Neural crest cell (in vitro differentiated cells): ENCODE results near the gene XYLT1. TPM values are rescaled to one million over a fixed set of nuclear protein-coding genes. Genes with fewer than 3 reads are reported as not detected.

ENCODE experiments used
- DNase-seq: peaks from one replicate; pipeline ENCODE4 v3.0.0; 2021; ENCODE audit warnings: low read depth, mixed read lengths, low spot score
- H3K27ac Mint-ChIP-seq: one replicate; pipeline ENCODE4 v1.8.0; 2021; ENCODE audit warnings: mild to moderate bottlenecking, mixed read lengths; ENCODE audit not compliant: unreplicated experiment
- H3K27me3 Mint-ChIP-seq: 2 replicates; pipeline ENCODE4 v1.8.0; 2021; ENCODE audit warnings: low read depth, mild to moderate bottlenecking, mixed read lengths
- H3K36me3 Mint-ChIP-seq: 2 replicates; pipeline ENCODE4 v1.8.0; 2021; ENCODE audit warnings: low read depth, mild to moderate bottlenecking, mixed read lengths
- H3K4me1 Mint-ChIP-seq: 2 replicates; pipeline ENCODE4 v1.8.0; 2021; ENCODE audit warnings: mixed read lengths
- H3K4me3 Mint-ChIP-seq: one replicate; pipeline ENCODE4 v1.8.0; 2021; ENCODE audit warnings: mild to moderate bottlenecking, mixed read lengths
- H3K9me3 Mint-ChIP-seq: 2 replicates; pipeline ENCODE4 v1.8.0; 2021; ENCODE audit warnings: mixed read lengths
- total RNA-seq: library from RNA; stranded (reverse); gene quantifications from 2 replicates; pipeline ENCODE4 v1.2.1, GENCODE V29; 2021
- TF ChIP-seq, protein P1 (sequence below): fragments of 200-600 bp; sonication (generic); conservative IDR thresholded peaks from 2 replicates; pipeline ENCODE4 v1.5.0; 2021; ENCODE audit warnings: antibody characterized with exemption, mild to moderate bottlenecking

Gene XYLT1
- total RNA-seq, 1 donor from 2014 or later = 15.0 TPM

DNA sequence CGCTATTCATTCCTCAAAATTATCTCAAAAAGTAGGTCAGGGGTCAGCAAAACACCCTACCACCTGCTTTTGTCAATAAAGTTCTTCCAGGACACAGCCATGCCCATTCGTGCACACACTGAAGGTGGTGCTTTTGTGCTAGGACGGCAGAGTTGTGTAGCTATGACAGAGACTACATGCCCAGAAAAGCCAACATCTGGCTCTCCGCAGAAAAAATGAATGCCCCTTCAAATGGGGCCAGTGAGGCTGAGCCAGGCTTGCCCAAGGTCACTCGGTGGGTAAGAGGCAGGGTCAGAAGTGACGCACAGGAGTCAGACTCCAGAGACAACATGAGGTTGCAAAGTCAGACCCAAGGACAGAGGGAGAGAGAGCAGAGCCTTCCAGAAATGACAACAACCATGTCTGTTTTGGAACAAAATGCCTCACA is 200.1 kb downstream of the XYLT1 start:
- H3K4me1 Mint-ChIP-seq = peaks cover 39% of the 10 kb centered on the region
- no peak for DNase-seq
- TF ChIP-seq, protein P1, sequence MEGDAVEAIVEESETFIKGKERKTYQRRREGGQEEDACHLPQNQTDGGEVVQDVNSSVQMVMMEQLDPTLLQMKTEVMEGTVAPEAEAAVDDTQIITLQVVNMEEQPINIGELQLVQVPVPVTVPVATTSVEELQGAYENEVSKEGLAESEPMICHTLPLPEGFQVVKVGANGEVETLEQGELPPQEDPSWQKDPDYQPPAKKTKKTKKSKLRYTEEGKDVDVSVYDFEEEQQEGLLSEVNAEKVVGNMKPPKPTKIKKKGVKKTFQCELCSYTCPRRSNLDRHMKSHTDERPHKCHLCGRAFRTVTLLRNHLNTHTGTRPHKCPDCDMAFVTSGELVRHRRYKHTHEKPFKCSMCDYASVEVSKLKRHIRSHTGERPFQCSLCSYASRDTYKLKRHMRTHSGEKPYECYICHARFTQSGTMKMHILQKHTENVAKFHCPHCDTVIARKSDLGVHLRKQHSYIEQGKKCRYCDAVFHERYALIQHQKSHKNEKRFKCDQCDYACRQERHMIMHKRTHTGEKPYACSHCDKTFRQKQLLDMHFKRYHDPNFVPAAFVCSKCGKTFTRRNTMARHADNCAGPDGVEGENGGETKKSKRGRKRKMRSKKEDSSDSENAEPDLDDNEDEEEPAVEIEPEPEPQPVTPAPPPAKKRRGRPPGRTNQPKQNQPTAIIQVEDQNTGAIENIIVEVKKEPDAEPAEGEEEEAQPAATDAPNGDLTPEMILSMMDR = no peak
- H3K27ac Mint-ChIP-seq = peak overlapping the region; percentile 28
- no peaks in the 10 kb centered on the region for H3K27me3 Mint-ChIP-seq
- no peaks in the 10 kb centered on the region for H3K36me3 Mint-ChIP-seq
- no peaks in the 10 kb centered on the region for H3K9me3 Mint-ChIP-seq
- H3K4me3 Mint-ChIP-seq = no peak overlapping the region

DNA sequence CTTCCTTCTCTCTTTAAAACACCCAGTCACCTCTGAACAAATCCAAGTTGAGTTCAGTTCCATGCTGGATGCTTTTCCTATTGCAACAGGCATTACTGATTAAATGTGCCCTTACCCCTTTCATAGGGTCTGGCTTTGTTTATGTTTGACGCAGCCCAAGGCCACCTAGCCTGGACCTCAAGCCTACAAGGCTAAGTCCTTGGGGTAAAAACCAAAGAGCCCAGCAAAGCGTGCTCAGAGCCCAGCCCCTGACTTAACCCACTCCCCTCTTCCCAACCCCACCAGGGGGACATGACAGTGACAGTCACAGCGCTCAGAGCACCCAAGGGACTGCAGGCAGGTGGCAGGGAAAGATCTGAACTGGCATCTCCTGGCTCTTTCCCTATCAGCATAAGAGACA is 200.6 kb downstream of the XYLT1 start:
- Mint-ChIP-seq H3K27me3 (no peaks in the 10 kb centered on the region), H3K36me3 (no peaks in the 10 kb centered on the region), H3K9me3 (no peaks in the 10 kb centered on the region), H3K4me3 (no peak overlapping the region), H3K4me1 (peaks cover 33% of the 10 kb centered on the region), H3K27ac (peak overlapping the region; percentile 21)
- TF ChIP-seq, protein P1 = no peak
- no peak for DNase-seq

DNA sequence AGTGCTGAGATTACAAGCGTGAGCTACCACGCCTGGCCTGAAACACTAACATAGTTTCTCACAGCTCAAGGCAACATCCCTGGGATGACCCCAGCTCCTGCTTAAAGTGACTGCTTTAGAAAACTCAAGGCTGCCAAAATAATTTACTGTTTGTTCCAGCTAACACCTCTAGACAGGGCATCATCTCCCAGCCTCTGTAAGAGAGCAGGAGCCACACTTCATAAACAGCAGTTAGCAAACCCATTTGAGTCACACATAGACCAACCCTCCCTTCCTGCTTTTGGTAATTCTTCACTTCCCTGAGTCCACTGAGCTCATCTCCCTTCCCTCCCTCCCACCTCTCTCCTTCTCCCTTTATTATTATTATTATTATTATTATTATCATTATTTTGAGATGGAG is 201.3 kb downstream of the XYLT1 start:
- Mint-ChIP-seq H3K4me1 (peaks cover 29% of the 10 kb centered on the region), H3K4me3 (no peak overlapping the region), H3K27ac (no peak overlapping the region), H3K27me3 (no peaks in the 10 kb centered on the region), H3K9me3 (no peaks in the 10 kb centered on the region), H3K36me3 (no peaks in the 10 kb centered on the region)
- DNase-seq = no peak
- TF ChIP-seq, protein P1 = no peak

DNA sequence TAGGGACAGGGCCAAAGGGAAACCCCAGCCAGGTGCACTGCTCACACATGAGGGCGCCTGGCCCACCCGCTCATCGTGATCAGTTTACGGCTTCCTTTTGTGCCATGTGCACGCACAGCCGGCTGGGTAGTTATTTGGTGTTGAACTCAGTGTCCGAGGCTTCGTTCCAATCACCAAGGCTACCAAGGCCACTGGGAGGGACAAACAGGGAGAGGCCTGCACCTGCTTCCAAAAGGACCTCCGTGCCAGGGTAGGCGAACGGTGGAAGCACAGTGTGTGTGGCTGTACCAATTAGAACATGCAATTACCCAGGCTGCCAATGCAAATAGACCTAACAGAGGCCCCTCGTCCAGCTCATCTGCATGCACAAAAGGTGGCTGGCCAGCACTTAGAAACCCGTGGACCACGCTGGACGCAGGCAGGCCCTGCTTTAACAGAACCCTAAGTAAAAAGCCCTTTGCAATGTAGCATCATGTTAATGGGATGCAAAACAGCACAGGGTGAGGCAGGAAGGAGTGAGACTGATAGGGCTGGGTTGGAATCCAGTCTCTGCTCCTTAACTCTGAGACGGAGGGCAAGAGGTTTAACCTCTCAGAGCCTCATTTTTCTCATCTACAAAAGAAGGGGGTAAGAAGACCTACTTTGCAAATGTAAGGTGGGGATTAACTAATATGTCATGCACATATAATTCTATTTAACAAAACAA is 204.0 kb downstream of the XYLT1 start:
- no peaks in the 10 kb centered on the region for H3K27me3 Mint-ChIP-seq
- H3K36me3 Mint-ChIP-seq = no peaks in the 10 kb centered on the region
- peaks cover 32% of the 10 kb centered on the region for H3K4me1 Mint-ChIP-seq
- no peaks in the 10 kb centered on the region for H3K9me3 Mint-ChIP-seq
- DNase-seq = no peak
- no peak overlapping the region for H3K4me3 Mint-ChIP-seq
- TF ChIP-seq, protein P1 = no peak
- H3K27ac Mint-ChIP-seq = no peak overlapping the region

DNA sequence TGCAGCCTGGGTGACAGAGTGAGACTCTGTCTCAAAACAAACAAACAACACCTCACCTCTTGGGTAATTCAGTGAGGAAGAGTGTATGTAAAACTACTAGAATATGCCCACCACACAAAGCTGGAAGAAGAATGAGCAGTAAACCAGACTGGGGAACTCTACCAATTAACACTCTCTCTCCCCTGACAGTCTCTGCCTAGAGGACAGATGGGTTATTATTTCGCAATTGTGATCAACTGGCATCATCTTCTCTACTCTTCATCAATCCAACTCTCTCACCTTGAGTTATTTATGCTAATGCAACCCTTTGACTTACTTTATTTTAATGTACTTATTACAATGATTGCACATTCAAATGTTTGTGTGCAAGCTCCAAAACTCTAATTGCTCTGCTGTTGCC is 205.6 kb downstream of the XYLT1 start:
- no peak overlapping the region for H3K27ac Mint-ChIP-seq
- no peaks in the 10 kb centered on the region for H3K36me3 Mint-ChIP-seq
- no peak overlapping the region for H3K4me3 Mint-ChIP-seq

More for the DNA sequence above, 205.6 kb downstream of the XYLT1 start:
- TF ChIP-seq, protein P1 = no peak
- peaks cover 27% of the 10 kb centered on the region for H3K4me1 Mint-ChIP-seq
- no peaks in the 10 kb centered on the region for H3K9me3 Mint-ChIP-seq
- DNase-seq = no peak
- H3K27me3 Mint-ChIP-seq = no peaks in the 10 kb centered on the region
